Posterior cingulate gyrus (tissue), 11 donors: ENCODE data around the gene FOSL2.

Source experiments
- DNase-seq, 10 donors: peaks; one replicate each; pipeline versions ENCODE4 v3.0.0 to v3.0.0-alpha.2; 2020 to 2021; ENCODE audit warnings: mixed read lengths in 3 of 10
- intact Hi-C: fragments of 100-400 bp; cut with DNase I; formaldehyde crosslinking; loops from one replicate; pipeline ENCODE4 v1.15.1; 2023

The FOSL2 gene

DNA sequence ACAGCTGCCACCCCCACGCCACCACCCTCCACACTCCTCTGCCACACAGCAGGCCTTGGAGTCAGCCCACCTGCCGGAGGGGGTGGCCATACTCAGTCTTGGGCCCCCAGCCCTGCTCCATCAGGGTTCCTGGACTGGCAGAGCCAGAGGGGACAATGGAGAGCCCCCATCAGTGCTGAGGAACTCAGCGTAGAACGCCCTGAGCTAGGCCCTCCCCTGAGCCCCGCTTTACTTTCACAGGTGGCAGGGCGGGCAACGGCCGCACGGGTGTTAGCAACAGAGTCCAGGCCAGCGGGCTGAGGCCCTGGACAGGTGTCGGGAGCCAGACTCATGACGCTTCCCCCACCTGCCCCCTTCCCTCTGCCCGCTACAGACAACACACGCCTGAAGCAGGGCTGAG is 47.1 kb downstream of the FOSL2 start:
- DNase-seq = no peak
- intact Hi-C loops = no loop called here

DNA sequence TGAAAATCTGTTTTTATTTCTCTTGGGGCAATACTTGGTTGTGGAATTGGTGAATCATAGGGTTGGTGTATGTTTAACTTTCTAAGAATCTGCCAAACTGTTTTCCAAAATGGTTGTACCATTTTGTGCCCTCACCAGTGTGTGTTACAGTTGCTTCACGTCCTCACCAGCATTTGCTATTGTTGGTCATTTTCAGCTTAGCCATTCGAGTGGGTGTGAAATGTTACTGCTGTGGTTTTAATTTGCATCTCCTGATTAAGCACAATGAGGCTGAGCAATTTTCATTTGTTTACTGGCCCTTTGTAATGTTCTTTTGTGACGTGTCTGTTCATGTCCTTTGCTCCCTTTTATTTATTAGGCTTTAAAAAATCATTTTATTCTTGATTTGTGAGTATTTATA is 49.7 kb downstream of the FOSL2 start:
- DNase-seq = no peak
- intact Hi-C loops = no loop called here

DNA sequence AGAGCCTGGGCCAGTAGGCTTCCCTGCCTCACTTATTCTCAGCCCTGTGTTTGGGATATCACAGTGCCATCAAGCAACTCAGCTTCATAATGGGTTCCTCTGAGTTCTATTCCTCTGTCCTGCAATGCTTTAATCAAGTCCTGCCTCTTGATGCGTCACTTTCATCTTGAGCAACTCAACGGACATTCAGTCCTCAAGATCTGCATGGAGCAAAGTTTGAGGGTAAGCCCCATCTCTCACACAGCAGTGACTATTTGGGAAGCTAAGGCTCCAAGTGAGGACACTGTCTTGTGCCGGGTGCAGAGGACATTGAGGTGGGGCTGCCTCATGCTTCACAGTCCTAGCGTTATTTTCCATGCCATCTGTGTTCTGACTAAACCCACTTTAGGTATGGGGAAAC is 52.3 kb downstream of the FOSL2 start:
- intact Hi-C loops = no loop called here
- DNase-seq = no peak

DNA sequence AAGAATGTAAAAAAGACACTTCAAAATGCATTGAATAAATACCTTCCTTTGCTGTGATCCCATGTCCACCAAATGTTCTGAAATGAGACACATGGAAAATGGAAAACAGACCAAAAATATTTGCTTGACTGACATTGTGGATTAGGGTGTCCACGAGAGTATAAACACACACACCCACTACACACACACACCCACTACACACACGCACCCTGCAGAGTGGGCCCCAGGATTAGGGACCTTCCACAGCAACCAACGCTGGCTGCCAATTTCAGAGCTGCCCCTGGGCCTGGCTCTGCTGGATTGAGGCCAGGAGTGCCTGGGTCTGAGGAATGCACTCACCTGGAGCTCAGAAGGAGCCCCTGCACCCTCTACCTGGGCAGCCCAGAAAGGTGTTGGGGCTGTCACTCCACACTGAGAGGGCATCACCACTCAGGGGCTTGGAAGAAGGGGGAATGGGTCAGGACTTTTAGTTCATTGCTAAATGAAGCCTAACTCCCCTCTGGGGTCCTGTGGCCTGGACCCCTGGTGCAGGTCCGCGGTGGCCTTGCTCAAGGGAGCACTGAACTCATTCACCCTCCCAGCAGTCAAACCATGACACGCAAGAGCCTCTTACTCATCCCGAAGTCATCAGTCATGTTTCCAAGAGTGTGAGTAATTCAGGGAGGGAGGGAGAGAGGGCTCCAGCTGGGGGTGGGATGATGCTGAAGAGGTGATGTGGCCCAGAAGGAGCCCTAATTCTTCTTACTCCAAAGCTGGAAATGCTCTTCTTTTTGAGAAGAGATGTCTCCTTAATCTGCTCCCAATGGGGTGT is 53.0 kb downstream of the FOSL2 start:
- no peak for DNase-seq

DNA sequence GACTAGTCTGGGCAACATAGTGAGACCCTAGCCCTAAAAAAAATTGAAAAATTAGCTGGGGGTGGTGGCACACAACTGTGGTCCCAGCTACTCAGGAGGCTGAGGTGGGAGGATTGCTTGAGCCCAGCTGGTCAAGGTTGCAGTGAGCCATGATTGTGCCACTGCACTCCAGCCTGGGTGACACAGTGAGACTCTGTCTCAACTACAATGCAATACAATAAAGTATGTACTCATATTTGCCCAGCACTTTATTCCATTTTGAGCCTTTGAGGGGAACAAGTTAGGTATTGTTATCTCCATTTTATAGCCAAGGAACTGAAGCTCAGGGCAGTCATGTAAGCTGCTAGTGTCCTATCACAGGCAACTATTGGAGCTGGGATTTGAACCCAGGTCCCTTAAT is 53.9 kb downstream of the FOSL2 start:
- intact Hi-C loops = no loop called here
- DNase-seq = no peak

More for the DNA sequence above, 53.0 kb downstream of the FOSL2 start:
- intact Hi-C loops = no loop called here

DNA sequence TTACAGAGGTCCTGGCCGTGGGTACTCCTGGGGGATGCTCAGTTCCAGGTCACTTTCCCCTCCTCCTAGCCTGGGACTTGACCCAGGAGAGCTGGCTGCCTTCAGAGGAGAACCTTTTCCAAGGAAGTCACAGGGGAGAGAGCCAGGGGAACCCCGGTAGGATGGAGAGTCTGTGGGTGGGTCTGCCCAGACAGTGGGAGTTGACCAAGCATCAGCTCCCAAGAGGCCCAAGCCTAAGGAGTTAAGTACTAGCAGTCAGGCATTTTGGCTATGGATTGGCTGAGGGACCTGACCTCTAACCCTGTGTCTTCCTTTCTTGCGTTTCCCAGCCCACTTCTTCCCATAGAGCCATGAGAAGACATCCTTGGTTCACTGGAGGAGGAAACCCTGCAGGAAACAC is 54.4 kb downstream of the FOSL2 start:
- intact Hi-C loops = no loop called here
- DNase-seq = no peak

DNA sequence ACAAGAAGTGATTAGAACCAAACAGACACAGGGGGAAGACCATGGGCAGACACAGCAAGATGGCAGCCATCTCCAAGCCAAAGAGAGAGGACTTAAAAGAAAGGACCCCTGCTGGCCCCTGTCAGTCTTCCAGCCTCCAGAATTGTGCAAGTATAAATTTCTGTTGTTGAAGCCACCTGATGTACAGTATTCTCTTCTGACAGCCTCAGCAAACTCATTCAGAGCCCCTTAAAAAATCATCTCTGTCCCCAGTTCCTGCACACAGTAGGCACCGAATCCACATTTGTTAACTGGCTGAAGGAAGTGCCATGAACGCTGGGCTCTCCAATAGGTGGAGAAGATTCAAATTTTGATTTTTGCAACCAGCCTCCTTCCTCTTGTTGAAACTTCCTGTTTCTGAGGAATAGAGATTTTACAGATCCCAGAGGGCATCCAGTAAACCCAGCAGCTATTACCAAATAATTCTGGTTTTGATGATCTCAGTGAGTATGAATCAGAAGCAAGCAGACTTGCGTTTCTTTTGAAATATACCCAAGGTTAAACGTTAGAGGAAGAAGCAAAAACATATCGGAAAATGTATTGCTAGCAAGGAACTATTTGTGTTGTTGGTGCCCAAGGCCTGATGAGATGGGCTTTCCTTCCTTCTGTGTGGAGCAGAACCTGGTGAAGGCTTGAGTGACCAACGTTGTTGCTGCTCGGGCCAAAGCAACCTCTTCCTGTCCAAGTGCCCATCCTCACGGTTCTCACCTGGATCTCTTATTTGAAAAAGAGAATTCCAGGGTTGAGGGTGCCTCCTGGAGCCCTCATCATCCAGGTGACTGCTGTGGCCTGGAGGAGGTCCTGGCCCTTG is 55.5 kb downstream of the FOSL2 start:
- intact Hi-C loops = no loop called here

DNA sequence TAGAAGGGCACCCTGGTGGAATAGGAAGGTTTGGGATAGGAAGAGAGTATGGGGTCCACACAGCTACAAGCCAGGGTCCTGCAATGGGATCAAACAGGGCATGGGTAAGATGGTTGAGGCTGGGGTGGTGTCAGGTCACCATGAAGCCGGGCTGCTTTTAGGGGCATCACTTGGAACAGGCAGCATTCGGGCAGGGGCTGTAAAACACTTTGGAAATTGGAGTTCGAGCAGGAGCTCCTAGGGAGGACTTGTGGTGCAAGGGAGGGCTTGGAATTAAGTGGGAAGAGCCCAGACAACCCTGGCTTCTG is 56.1 kb downstream of the FOSL2 start:
- no peak for DNase-seq
- intact Hi-C loops = no loop called here

More for the DNA sequence above, 55.5 kb downstream of the FOSL2 start:
- DNase-seq = no peak

DNA sequence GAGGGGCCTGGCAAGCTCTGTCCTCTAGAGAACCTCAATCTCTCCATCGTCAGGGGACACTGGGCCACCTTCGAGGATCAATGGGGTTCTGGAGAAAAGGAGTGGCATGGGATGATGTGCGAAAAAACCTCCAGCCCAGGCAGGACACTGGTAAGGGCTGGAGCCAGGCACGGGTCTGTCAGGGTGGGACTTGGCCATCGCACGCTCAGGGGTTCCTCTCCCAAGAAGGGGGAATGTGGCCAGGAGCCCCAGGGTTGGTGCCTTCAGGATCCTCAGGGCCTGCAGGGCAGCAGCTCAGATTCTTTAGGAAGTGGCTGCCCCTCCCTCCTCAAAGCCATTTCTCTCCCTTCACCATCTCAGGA is 56.4 kb downstream of the FOSL2 start:
- intact Hi-C loops = no loop called here
- DNase-seq = no peak

DNA sequence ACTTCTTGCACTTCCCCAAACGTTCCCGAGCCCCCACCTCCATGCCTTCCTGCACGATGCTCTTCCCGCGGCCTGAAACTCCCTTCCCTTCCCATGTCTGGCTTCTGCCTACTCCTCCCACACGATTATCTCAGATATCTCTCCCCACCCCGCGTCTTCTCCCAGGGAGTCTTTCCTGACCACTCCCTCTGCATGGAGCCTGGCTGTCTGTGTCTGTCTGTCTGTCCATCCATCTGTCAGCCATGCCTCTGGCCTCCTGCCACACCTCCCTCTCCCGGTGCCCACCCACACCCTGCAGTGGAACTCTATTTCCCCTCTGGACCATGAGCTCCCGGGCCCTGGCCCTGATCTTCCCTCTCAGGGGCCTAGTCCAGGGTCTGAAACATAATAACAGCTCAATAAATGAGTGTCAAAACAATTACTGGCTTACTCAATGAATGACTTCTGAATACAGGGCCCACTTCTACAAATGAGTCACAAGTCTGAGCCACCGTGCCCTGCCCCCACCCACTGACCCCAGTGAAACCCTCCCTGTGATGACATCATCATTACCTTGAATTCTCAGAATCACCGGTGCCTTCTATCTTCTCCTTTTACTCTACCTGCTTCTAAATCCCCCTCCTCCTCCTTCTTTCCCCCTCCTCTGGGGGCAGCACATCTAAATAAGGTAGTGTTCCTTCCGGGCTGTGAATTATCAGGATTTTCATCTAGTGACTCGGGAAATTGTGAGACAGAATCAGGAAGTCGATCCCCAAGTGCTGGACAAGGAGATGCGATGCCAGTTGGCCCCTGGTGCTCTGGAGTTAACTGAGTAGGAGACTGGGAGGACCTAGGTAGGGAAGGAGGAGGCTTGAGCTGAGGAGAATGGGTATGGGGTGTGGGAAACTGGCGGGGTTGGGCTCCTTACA is 57.1 kb downstream of the FOSL2 start:
- DNase-seq = peak in 1 of 10 donors; percentile 71
- intact Hi-C loops = no loop called here

DNA sequence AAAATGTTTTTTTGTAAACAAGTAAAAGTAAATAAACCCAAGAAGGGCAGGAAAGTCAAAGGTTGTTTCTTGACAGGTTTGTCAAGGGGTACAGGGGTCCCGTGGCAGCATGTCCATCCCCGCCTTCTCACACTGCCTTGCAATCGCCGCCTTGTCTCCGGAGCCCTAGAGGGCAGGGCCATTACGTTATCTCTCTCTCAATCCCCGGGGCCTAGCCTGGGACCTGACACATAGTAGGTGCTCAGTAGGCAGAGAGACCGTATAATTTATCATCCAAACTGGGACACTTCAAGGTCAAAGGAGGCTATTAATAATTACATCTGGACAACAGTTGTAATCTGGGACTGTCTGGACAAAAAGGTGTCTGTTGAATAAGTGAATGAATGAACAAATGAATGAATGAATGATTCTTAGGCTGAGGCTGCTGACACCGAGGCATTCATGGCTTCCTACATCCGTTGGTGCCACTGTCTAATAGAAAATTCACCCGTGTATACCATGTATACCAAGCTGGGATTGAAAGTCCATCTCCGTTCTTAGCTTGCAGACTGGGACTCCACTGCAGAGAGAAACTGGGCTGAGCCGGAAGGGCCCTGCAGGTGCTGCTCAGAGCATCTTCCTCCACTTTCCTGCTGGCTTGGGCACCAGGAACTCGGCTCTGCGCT is 58.4 kb downstream of the FOSL2 start:
- intact Hi-C loops = no loop called here
- DNase-seq = no peak

DNA sequence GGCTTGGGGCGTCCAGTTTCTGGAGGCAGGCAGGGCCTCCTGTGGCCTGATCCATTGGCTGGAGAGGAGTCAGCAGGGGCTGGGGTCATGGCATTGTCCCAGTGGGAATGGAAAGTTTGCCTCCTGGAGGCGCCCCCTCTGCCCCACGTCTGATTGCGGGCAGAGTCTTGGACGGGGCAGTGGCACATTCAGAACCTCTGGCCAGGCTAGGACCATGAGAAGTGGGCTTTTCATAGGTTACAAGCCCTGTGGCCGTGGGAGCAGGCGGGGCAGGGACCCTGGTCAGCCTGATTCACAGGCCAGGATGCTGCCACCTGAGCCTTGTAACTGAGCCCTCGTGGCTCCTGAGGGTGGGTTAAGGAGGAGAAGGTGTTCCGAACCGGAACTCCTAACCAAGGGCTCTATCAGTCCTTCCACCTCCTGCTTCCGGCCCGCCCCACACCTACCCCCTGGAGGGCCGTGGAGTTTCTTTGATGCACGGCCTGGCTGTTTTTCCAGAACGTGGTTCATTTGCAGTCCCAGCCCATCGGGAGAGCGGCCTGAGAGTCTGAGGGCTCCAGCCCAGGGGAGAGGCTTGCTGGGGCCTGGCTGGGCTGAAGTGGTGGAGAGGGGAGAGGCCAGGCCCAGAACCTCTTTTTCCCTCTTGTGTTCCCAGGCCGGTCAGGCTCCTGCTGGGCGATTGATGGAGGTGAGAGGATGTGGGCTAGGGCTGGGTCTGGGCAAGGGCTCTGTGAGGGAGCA is 59.3 kb downstream of the FOSL2 start:
- DNase-seq = no peak
- intact Hi-C loops = loop anchor here (2.0 kb wide), 1 partner anchor 747 kb away; no protein-coding TSS in a partner anchor

DNA sequence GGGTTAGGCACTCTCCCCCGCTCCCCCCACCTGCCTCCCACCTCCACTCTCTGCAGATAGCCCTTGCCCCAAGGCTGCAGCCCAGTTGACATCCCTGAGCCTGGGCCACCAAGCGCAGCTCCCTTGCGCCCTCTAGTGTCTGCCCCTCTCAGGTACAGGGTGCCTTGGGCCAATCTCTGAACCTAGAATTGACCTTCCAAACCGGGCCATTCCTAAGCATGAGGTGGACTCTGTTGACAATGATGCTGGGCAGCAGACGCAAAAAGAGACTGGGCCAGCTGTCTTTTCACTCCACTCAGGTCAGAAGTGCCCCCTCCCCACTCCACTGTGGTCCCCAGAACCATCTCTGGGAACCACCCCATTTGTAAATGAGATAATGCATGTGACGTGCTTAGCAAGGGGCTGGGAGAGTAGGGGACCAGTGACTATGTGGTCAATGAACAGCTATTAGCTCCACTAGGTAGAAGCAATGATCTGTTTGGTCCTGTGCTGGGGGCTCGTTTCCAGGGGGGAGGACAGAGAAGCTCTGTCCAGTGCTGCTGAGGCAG is 60.0 kb downstream of the FOSL2 start:
- intact Hi-C loops = loop anchor here (2.0 kb wide), 1 partner anchor 748 kb away; no protein-coding TSS in a partner anchor
- peak in 8 of 10 donors; percentile 23 to 91 (median 62) for DNase-seq

DNA sequence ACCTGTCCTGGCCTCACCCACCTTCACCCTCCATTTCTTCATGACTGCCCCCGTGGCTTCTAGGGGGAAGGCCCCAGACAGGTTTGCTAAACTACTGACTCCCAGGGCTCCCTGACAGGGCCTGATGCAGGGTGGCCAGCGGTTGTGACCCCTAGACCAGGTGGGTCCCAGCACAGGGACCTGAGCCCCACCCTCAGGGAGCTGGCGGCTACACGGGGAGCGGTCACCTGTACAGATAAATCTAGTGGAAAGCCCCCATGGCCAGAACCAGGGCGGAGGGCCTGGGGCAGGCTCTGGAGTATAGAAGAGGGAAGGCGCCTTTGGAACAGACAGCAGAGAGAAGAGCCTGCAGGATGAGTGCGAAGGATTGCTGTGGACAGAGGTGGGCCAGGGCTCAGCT is 60.7 kb downstream of the FOSL2 start:
- intact Hi-C loops = loop anchor here (2.0 kb wide), 1 partner anchor 749 kb away; no protein-coding TSS in a partner anchor
- DNase-seq = no peak

DNA sequence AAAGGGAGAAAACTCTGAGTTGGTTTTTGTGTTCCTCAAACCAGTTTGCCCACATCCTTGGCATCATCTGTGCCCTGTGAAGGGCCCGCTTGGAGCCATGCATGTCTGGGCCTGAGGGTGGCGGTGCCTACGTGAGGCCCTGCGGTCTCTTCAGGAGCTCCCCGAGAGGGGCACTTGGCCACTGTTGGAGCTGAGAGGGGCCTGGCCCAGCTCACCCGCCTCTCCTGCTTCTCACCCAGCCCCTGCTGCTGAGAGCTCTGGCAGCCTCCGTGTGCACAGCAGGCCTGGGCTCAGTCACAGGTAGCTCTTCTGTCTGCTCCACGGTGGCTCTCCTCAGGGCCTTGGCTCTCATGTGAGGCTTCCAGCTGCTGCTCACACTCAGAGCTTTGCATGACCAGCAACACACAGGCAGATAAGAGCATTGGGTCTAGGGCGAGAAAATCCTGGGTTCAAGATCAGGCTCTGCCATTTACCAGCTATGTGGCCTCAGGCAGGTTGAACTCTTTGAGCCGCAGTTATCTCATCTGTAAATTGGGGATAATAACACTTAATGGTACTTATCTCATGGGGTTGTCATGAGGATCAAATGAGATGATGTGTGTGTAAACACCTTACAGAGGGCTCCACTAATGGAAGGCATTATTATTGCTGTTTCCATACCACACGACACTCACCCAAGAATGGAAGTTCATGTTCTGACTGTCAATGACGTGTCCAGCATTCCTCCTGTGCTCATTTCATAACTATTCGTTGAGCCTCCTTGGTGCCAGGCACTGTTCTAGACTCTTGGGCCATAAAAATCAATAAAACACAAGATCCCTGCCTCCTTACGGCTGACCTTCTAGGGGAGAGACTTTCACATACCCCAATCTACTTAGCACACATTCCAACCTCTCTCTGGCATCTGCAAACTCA is 61.6 kb downstream of the FOSL2 start:
- intact Hi-C loops = no loop called here
- DNase-seq = no peak

DNA sequence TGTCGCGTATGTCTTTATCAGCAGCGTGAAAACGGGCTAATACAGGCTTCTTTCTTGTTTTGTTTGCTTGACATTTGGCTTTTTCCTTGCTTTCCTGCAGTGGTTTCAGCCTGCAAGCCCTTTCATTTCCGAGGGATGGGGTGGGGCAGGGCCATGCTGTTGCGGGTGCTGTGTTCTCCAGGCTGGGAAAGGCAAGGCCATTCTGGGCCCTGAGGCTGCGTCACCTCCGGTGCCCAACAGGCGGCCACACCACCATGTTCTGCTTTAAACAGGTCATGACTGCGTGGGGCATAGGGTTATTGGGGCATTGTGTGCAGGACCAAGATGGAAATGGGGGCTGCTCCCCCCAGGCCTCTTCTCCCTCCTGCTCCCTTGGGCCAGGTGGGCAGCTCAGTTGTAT is 64.6 kb downstream of the FOSL2 start:
- intact Hi-C loops = no loop called here
- peak in 1 of 10 donors; percentile 36 for DNase-seq

DNA sequence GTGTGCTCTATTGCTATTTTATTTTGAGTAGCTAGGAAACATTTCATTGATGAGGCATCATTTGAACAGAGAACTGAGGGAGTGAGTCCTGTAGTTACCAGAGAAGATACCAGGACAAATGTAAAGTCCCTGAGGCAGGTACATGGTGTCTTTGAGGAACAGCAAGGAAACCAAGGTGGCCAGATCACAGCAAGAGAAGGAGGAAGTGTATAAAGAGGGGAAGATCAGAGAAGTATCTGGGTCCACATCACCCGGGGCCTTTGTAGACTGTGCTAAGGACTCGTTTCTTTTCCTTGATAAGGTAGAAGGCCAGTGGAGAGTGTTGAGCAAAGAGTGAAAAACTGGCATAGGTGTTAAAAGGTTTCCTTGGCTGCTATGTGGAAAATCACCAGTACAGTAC is 68.4 kb downstream of the FOSL2 start:
- no peak for DNase-seq
- intact Hi-C loops = no loop called here

DNA sequence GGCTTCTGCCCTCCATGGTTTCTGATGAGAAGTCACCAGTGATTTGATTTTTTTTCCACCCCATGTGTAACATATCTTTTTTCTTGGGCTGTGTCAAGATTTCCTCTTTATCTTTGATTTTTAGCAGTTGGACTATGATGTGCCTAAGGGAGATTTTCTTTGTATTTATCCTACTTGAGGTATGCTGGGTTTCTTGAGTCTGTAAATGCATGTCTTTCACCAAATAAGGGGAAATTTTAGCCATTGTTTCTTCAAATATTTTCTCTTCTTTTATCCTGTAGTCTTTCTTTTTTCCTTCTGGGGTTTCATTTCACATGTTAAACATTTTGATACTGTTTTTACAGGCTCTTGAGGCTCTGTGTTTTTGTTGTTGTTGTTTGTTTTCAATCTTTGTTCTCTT is 69.5 kb downstream of the FOSL2 start:
- intact Hi-C loops = no loop called here
- no peak for DNase-seq
